CD4-positive, CD25-positive, alpha-beta regulatory T cell (primary cell): ENCODE results near the gene CRYBG2. TPM values are rescaled to one million over a fixed set of nuclear protein-coding genes. Genes with fewer than 3 reads are reported as not detected.

Experiments used
- ATAC-seq, 2 donors: fragments of 150-1000 bp; cut with Tn5 transposase; one replicate each; pipeline ENCODE4 v1.10.0; 2021; ENCODE audit warnings: low read depth in 2 of 2, moderate number of reproducible peaks in 2 of 2, moderate library complexity in 1 of 2
- DNase-seq, 3 donors: peaks; one replicate each; pipeline versions ENCODE4 v3.0.0 to v3.0.0-alpha.2; 2012 to 2022; ENCODE audit warnings: mixed read lengths in 1 of 3
- H3K27ac ChIP-seq: one replicate; pipeline ENCODE4 v1.7.0; 2013; ENCODE audit warnings: mild to moderate bottlenecking, low read length; ENCODE audit not compliant: insufficient read depth, poor library complexity, severe bottlenecking
- H3K27me3 ChIP-seq: one replicate; pipeline ENCODE4 v1.7.0; 2013; ENCODE audit warnings: low read length; ENCODE audit not compliant: control insufficient read depth, insufficient read depth
- H3K36me3 ChIP-seq: one replicate; pipeline ENCODE4 v1.7.0; 2013; ENCODE audit warnings: mild to moderate bottlenecking, low read length, moderate library complexity; ENCODE audit not compliant: control insufficient read depth, insufficient read depth
- H3K4me1 ChIP-seq: 2 replicates; pipeline ENCODE4 v1.7.0; 2013; ENCODE audit warnings: mild to moderate bottlenecking, low read length; ENCODE audit not compliant: insufficient read depth, control insufficient read depth, poor library complexity, severe bottlenecking
- H3K4me3 ChIP-seq: one replicate; pipeline ENCODE4 v1.7.0; 2013; ENCODE audit warnings: low read depth, mild to moderate bottlenecking, low read length, moderate library complexity
- H3K9me3 ChIP-seq, 2 experiments: 1 replicate in 1 of 2; 2 replicates in 1 of 2; pipeline ENCODE4 v1.7.0; 2013; ENCODE audit warnings: low read length in 2 of 2, mild to moderate bottlenecking in 1 of 2, moderate library complexity in 1 of 2; ENCODE audit not compliant: control insufficient read depth in 2 of 2
- H3K27ac Mint-ChIP-seq, 3 donors: one replicate each; pipeline ENCODE4 v1.8.0; 2020 to 2022; ENCODE audit warnings: mild to moderate bottlenecking in 3 of 3, mixed read lengths in 3 of 3, moderate library complexity in 2 of 3
- H3K27me3 Mint-ChIP-seq: one replicate; pipeline ENCODE4 v1.8.0; 2022; ENCODE audit warnings: mild to moderate bottlenecking, mixed read lengths
- H3K36me3 Mint-ChIP-seq: one replicate; pipeline ENCODE4 v1.8.0; 2020; ENCODE audit warnings: mixed read lengths
- H3K4me1 Mint-ChIP-seq, 4 donors: one replicate each; pipeline ENCODE4 v1.8.0; 2020 to 2022; ENCODE audit warnings: mixed read lengths in 4 of 4, mild to moderate bottlenecking in 1 of 4
- H3K4me3 Mint-ChIP-seq, 4 donors: one replicate each; pipeline ENCODE4 v1.8.0; 2020 to 2022; ENCODE audit warnings: mild to moderate bottlenecking in 4 of 4, mixed read lengths in 4 of 4, moderate library complexity in 3 of 4
- H3K9me3 Mint-ChIP-seq, 7 donors: one replicate each; pipeline ENCODE4 v1.8.0; 2020 to 2022; ENCODE audit warnings: mixed read lengths in 7 of 7, mild to moderate bottlenecking in 3 of 7, moderate library complexity in 2 of 7
- polyA plus RNA-seq, 4 donors: library from polyadenylated mRNA; unstranded; fragments of 300-500 nt; fragmentation: Illumina TruSeq; gene quantifications; one replicate each; pipeline ENCODE4 v1.2.3, GENCODE V29; 2021
- total RNA-seq: library from RNA; stranded (reverse); gene quantifications from one replicate; pipeline ENCODE4 v1.2.3, GENCODE V29; 2022

CRYBG2 gene
- total and polyA plus RNA-seq, 5 donors from 2014 or later = 1.0 to 2.3 (median 1.7) TPM; not detected in 1

- Mint-ChIP-seq H3K4me1 (peaks cover 0 to 61% (median 32%) of the 10 kb centered on the region in 4 donors), H3K9me3 (no peaks in the 10 kb centered on the region), H3K36me3 (peaks cover 3% of the 10 kb centered on the region), H3K27me3 (peaks cover 41% of the 10 kb centered on the region), H3K4me3 (peak overlapping the region in 3 of 4 donors; percentile 62 to 92 (median 84)), H3K27ac (peak overlapping the region in 2 of 3 donors; percentile 38 to 55)
- Histone ChIP-seq H3K4me1 (peaks cover 39% of the 10 kb centered on the region), H3K4me3 (no peak overlapping the region), H3K27ac (no peak overlapping the region), H3K36me3 (no peaks in the 10 kb centered on the region), H3K9me3 (no peaks in the 10 kb centered on the region), H3K27me3 (no peaks in the 10 kb centered on the region)
- ATAC-seq (no peak), DNase-seq (no peak)
Measured at GRCh38 chr1:26360807-26361604, 7.1 kb upstream of the CRYBG2 start.

GRCh38 chr1:26359981-26360806, 6.3 kb upstream of the CRYBG2 start:
- Histone ChIP-seq H3K27ac (no peak overlapping the region), H3K4me3 (no peak overlapping the region), H3K4me1 (peaks cover 39% of the 10 kb centered on the region), H3K36me3 (no peaks in the 10 kb centered on the region), H3K9me3 (no peaks in the 10 kb centered on the region), H3K27me3 (no peaks in the 10 kb centered on the region)
- H3K4me1 Mint-ChIP-seq = peaks cover 0 to 61% (median 35%) of the 10 kb centered on the region in 4 donors
- DNase-seq = peak in 2 of 3 donors; percentile 27 to 53
- no peak for ATAC-seq
- peak overlapping the region in 3 of 4 donors; percentile 62 to 92 (median 84) for H3K4me3 Mint-ChIP-seq
- H3K27ac Mint-ChIP-seq = peak overlapping the region in 1 of 3 donors; percentile 55
- H3K9me3 Mint-ChIP-seq = no peaks in the 10 kb centered on the region
- H3K27me3 Mint-ChIP-seq = peaks cover 41% of the 10 kb centered on the region
- H3K36me3 Mint-ChIP-seq = peaks cover 3% of the 10 kb centered on the region

DNA sequence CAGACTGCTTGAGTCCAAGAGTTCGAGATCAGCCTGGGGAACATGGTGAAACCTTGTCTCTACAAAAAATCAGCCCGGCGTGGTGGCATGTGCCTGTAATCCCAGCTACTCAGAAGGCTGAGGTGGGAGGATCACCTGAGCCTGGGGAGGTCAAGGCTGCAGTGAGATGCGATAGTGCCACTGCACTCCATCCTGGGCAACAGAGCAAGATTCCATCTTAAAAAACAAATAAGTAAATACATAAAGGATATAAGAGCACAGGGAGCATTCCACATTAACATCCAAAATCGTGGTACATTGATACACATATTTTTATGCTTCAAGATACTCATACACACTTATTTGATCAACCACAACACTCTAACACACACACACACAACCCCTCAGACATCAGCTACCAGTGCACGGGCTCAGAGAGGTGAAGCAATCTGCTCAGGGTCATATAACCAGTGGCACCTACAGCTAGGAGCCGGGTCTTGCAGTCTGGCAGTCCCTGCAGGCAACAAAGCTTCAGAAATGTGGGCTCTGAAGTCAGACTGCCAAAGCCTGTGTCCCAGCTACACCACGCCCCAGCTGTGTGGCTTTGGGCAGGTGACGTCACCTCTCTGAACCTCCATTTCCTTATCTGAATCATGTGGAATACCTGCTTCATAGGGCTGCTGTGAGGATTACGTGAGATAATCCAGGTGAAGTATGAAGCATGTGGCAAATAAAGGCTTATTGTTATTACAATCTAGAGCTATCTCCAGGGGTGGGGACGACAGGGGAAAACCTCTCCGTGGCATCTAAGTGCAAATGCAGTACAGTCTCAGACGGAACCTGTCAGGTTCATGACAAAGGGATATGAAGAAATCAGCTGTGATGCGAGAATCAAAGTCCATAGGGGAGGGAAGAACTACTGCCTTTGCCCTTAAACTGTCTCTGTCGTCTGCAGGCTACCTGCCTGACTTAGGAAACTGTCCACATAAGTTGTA, 4.8 kb upstream of the CRYBG2 start:
- Histone ChIP-seq H3K4me1 (peaks cover 31% of the 10 kb centered on the region), H3K4me3 (peak overlapping the region; percentile 42), H3K27me3 (no peaks in the 10 kb centered on the region), H3K9me3 (no peaks in the 10 kb centered on the region), H3K36me3 (no peaks in the 10 kb centered on the region), H3K27ac (no peak overlapping the region)
- H3K36me3 Mint-ChIP-seq = peaks cover 1% of the 10 kb centered on the region
- peaks cover 37% of the 10 kb centered on the region for H3K27me3 Mint-ChIP-seq
- ATAC-seq = peak; percentile 47 to 55
- H3K9me3 Mint-ChIP-seq = no peaks in the 10 kb centered on the region
- DNase-seq = peak; percentile 55 to 71 (median 58)
- H3K27ac Mint-ChIP-seq = peak overlapping the region; percentile 39 to 65 (median 40)
- H3K4me3 Mint-ChIP-seq = peak overlapping the region; percentile 0 to 72 (median 27)
- H3K4me1 Mint-ChIP-seq = peaks cover 0 to 48% (median 25%) of the 10 kb centered on the region in 4 donors

GRCh38 chr1:26357121-26357602, 3.2 kb upstream of the CRYBG2 start:
- Histone ChIP-seq H3K36me3 (no peaks in the 10 kb centered on the region), H3K4me1 (peaks cover 27% of the 10 kb centered on the region), H3K27me3 (no peaks in the 10 kb centered on the region), H3K4me3 (no peak overlapping the region), H3K27ac (no peak overlapping the region), H3K9me3 (no peaks in the 10 kb centered on the region)
- no peak for ATAC-seq
- H3K4me3 Mint-ChIP-seq = peak overlapping the region in 1 of 4 donors; percentile 0
- peaks cover 27% of the 10 kb centered on the region for H3K27me3 Mint-ChIP-seq
- no peaks in the 10 kb centered on the region for H3K36me3 Mint-ChIP-seq
- peaks cover 0 to 40% (median 18%) of the 10 kb centered on the region in 4 donors for H3K4me1 Mint-ChIP-seq
- H3K9me3 Mint-ChIP-seq = no peaks in the 10 kb centered on the region
- DNase-seq = no peak
- H3K27ac Mint-ChIP-seq = no peak overlapping the region

GRCh38 chr1:26356106-26356505, 2.2 kb upstream of the CRYBG2 start:
- ATAC-seq = no peak
- no peaks in the 10 kb centered on the region for H3K9me3 Mint-ChIP-seq
- peaks cover 17% of the 10 kb centered on the region for H3K27me3 Mint-ChIP-seq
- Histone ChIP-seq H3K9me3 (no peaks in the 10 kb centered on the region), H3K36me3 (no peaks in the 10 kb centered on the region), H3K27ac (no peak overlapping the region), H3K4me1 (peaks cover 27% of the 10 kb centered on the region), H3K27me3 (no peaks in the 10 kb centered on the region), H3K4me3 (no peak overlapping the region)
- no peak overlapping the region for H3K4me3 Mint-ChIP-seq
- H3K36me3 Mint-ChIP-seq = no peaks in the 10 kb centered on the region
- DNase-seq = no peak
- no peak overlapping the region for H3K27ac Mint-ChIP-seq
- H3K4me1 Mint-ChIP-seq = peaks cover 0 to 32% (median 16%) of the 10 kb centered on the region in 4 donors

- Histone ChIP-seq H3K9me3 (no peaks in the 10 kb centered on the region), H3K27ac (no peak overlapping the region), H3K4me3 (no peak overlapping the region), H3K4me1 (peaks cover 15% of the 10 kb centered on the region), H3K36me3 (no peaks in the 10 kb centered on the region), H3K27me3 (no peaks in the 10 kb centered on the region)
- peaks cover 0 to 20% (median 14%) of the 10 kb centered on the region in 4 donors for H3K4me1 Mint-ChIP-seq
- ATAC-seq (no peak), DNase-seq (no peak)
- no peaks in the 10 kb centered on the region for H3K36me3 Mint-ChIP-seq
- H3K9me3 Mint-ChIP-seq = no peaks in the 10 kb centered on the region
- no peak overlapping the region for H3K4me3 Mint-ChIP-seq
- peaks cover 5% of the 10 kb centered on the region for H3K27me3 Mint-ChIP-seq
- H3K27ac Mint-ChIP-seq = no peak overlapping the region
Measured at GRCh38 chr1:26354972-26355371, 1.0 kb upstream of the CRYBG2 start.
